DMS53 treated with DMSO at 0.1 percent for 48 hours (cell line): Measurements from ENCODE around the gene LRBA.
"Not testable (repeated sequence)": the region's sequence is repeated elsewhere in the genome, so short reads cannot be mapped to it uniquely, and the experiment has no call there.

Source experiments
- DNase-seq: peaks from one replicate; lab custom pipeline; 2025; ENCODE audit not compliant: unreplicated experiment; lab: John Stamatoyannopoulos, UW

LRBA gene

DNA sequence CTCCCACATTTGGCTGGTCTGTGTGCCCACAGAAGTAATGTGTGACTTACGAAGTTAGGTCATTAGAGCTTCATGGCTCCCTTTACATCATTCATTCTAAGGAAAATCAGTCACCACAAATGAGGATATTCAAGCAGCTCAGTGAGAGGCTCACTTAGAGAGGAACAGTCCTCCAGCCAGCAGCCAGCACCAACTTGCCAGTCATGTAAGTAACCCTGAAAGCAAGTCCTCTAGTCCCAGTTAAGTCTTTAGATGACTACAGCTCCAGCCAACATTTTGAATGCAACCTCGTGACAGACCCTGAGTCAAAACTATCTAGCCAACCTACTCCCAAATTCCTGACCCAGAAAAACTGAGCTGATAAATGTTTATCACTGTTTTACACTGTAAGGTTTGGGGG, 71.3 kb downstream of the LRBA start:
- DNase-seq = no peak

DNA sequence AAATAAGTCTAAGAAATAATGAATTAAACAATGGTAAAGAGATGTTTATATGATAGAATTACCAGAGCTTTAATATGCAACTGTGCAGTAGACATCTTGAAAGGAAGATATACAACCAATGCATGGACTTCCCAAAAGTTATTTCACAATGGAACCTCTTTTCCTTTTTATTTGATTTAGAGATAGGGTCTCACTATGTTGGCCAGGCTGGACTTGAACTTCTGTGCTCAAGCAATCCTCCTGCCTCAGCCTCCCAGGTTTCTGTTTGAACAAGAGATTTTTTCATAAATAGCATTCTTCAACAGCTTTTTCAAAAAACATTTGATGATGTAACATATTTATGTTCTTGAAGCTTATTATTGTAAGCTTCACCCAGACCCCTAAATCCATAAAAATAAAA, 72.0 kb downstream of the LRBA start:
- DNase-seq = no peak

DNA sequence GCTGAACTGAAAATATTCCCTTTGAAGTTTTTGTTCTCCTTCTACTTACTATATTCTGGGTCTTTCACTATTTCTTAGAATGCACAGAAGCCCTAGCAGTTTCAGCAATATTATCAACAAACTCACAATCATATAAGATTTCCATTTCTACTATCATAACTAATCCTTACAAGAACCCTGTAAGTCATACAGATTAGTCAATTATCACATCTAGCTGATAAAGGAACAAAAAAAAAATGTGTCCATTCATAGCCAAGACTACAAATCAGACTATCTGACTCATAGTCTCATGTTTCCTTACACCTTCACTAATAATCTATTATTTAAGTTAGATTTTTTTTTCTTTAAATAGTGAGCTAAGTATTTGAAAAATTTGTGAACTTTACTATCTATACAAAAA, 72.5 kb downstream of the LRBA start:
- DNase-seq = no peak

GRCh38 chr4:150940123-150940522, 75.0 kb downstream of the LRBA start:
- DNase-seq = no peak

GRCh38 chr4:150939530-150939929, 75.6 kb downstream of the LRBA start:
- no peak for DNase-seq

DNA sequence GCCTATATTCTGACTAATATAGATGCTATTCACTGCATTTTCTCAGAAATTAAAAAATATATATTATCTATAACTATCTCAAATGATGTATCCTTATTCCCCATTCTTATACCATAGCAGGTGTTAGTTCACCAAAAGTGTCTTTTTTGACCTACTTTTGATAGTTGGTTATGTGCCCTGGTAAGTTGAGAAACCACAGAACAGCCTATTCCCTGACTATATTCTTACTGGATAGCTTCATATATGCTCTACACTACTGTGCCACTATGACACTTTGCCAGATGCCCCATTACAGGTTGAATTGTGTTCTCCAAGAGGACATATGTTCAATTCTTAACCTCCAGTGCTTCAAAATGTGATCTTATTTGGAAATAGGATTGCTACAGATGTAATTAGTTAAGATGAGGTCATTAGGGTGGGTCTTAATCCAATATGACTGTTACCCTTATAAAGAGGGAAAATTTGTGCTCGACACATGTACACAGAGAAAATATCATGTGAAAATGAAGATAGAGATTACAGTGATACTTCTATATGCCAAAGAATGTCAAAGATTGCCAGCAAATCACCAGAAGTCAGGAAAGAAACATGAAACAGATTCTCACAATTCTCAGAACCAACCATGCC, 76.1 kb downstream of the LRBA start:
- no peak for DNase-seq

- DNase-seq = no peak
Measured at GRCh38 chr4:150938417-150938816, 76.7 kb downstream of the LRBA start.

- no peak for DNase-seq
Measured at GRCh38 chr4:150934022-150934421, 81.1 kb downstream of the LRBA start.

- DNase-seq = no peak
Measured at GRCh38 chr4:150931796-150932195, 83.3 kb downstream of the LRBA start.

- DNase-seq = no peak
Measured at GRCh38 chr4:150931005-150931404, 84.1 kb downstream of the LRBA start.

DNA sequence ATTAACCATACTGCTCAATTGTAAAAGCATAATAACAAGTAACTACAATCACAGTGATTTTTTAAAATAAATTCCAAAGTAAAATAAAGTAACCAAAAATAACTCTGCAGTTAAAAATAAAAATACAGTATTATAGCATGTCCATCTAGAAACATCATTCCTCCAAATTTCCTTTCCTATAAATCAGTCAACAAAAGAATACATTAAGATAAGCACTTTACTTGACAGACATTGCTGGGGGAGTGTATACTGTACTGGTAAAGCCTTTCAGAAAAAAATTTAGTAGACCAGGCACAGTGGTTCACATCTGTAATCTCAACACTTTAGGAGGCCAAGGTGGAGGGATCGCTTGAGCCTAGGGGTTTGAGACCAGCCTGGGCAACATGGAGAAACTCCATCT, 91.1 kb downstream of the LRBA start:
- no peak for DNase-seq

DNA sequence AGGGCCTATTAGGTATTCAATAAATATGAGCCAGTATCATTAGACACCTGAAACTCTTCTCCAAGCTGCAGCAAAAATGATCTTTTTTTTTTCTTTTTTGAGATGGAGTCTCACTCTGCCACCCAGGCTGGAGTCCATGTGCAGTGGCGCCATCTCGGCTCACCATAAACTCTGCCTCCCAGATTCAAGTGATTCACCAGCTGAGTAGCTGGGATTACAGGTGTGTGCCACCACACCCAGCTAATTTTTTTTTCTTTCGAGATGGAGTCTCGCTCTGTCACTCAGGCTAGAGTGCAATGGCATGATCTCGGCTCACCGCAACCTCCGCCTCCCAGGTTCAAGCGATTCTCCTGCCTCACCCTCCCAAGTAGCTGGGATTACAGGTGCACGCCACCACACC, 93.6 kb downstream of the LRBA start:
- not testable (repeated sequence) for DNase-seq

- DNase-seq = not testable (repeated sequence)
Measured at GRCh38 chr4:150918562-150918961, 96.5 kb downstream of the LRBA start.

DNA sequence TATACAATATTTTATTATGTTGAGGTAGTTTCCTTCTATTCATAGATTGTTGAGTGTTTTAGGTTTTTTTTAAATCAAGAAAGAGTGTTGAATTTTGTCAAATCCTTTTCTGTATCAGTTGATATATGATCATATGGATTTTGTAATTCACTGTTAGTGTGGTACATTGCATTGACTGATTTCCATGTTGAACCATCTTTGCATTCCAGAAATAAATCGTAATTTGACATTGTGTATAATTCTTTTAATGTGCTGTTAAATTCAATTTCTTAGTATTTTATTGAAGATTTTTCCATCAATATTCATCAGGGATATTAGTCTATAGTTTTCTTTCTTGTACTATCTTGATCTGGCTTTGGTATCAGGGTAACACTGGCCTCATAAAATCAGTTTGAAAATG, 103.8 kb downstream of the LRBA start:
- DNase-seq = no peak

DNA sequence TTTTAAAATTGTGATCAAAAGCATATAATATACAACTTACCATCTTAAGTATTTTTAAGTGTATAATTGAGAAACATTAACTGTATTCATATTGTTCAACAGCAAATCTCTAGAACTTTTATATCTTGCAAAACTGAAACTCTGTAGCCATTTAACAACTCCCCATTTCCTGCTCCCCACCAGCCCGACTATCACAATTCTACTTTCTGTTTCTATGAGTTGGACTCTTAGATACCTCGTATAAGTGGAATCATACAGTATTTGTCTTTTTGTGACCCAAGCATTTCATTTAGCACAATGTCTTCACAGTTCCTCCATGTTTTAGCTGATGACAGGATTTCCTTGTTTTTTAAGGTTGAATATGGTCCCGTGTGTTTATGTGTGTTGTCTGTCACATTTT, 106.0 kb downstream of the LRBA start:
- DNase-seq = no peak

- no peak for DNase-seq
Measured at GRCh38 chr4:150906987-150907633, 108.0 kb downstream of the LRBA start.

DNA sequence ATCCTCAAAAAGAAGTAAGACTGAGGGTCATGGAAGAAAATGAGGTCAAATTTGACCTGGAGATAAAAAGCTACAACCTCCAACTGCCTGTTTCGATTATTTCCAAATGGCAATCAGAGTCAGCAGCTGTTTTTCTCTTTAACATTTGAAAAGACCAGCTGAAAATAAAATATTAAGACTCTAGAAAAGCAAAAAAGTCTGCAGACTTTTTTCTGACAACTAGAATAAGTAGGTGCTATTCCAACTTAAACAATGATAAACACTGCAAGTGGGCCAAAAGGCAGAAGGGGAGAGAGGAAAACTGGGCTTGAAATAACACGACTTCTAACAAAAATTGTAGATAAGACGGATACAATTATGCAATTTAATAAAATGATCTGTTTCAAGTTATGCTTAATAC, 110.4 kb downstream of the LRBA start:
- DNase-seq = no peak

DNA sequence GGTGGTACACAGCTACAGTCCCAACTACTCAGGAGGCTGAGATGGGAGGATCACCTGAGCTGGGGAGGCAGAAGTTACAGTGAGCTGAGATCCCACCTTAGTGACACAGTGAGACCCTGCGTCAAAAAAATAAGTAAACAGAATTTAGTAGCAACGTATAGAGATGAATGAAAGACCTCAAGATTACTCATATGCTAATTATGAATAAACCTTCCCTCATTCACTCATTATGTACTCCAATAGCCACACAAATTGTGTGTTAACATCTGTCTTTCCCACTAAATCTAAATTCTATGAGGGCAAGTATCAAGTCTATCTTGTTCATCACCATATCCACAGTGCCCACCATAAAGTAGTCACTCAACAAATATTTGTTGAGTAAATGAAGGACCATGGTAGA, 111.5 kb downstream of the LRBA start:
- DNase-seq = no peak

DNA sequence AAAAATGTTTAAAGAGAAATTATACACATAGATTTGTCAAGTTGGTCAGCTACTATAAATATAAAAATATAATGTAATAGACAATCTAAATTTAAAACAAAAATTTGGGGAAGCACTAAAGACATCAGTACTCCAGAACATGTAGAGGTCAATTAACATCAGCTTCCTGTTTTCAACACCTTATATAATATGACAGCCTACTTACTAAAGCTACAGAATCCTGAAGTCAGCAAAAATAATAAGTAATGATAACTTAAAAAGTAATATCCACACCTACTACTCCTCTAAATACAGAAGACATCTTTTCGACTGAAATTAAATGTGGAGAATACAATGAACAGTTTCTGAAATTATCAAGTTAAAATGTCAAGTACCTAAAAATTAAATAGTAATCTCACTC, 118.6 kb downstream of the LRBA start:
- no peak for DNase-seq

DNA sequence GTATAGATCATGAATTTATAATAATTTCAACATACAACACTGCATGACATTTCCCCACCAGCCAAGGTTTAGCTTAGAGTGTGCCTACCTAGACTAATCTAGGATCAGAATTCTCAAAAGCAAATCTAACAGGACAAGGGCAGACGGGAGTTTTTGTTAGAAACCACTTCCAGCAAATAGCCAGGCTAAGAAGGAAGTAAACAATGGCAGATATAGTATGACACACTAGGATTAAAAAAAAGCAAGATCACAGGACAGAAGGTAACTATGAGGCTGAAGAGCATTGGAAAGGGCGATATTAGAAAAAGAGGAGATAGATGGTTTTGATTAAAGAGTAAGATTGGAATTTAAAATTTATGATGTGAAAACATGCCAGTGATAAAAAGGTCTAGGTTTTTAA, 124.8 kb downstream of the LRBA start:
- no peak for DNase-seq

- DNase-seq = no peak
Measured at GRCh38 chr4:150889306-150889705, 125.8 kb downstream of the LRBA start.

DNA sequence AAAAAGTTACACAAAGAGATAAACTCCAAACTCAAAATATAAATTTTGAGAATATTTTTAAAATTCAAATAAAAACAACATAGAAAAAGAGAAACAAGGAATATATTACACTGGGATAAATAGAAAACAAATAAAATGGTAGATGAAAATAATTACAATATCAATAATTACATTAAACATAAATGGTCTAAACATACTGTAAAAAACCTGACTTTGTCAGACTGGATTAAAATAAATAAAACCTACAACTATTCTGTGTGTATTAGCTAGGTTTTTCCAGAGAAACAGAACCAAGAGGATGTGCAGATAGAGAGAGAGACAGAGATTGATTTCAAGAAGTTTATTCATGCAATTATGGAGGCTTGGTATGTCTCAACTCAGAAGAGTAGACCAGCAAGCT, 126.5 kb downstream of the LRBA start:
- DNase-seq = no peak

DNA sequence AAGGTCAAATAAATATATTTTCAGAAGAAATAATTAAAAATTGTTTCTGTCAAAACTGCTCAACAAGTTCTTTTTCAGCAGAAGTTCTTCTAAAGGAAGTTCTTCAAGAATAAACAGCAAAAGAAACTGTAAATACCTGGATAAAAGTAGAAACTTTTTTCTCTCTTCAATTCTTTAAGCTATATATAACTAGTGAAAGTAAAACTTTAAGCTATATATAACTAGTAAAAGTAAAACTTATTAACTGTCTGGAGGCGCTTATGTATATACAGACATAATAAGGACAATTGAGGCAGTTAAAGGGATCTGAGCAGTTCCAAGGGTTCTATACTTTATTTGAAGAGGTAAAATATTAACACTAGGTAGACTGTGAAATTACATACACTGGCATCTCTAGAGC, 126.9 kb downstream of the LRBA start:
- no peak for DNase-seq
